NOMO-1 (cell line): ENCODE measurements around the gene CA10.

Experiments used
- DNase-seq, 2 experiments: peaks; one replicate each; lab custom pipeline; 2025; ENCODE audit not compliant: unreplicated experiment in 2 of 2; lab: John Stamatoyannopoulos, UW

The CA10 gene

GRCh38 chr17:51820766-51821165, 337.7 kb downstream of the CA10 start:
- no peak for DNase-seq

- no peak for DNase-seq
Measured at GRCh38 chr17:51820252-51820651, 338.3 kb downstream of the CA10 start.

GRCh38 chr17:51819341-51820219, 338.9 kb downstream of the CA10 start:
- no peak for DNase-seq

GRCh38 chr17:51818777-51819176, 339.7 kb downstream of the CA10 start:
- DNase-seq: no peak

- DNase-seq: no peak
Measured at GRCh38 chr17:51817955-51818354, 340.6 kb downstream of the CA10 start.

- DNase-seq: no peak
Measured at GRCh38 chr17:51817117-51817516, 341.4 kb downstream of the CA10 start.

GRCh38 chr17:51815097-51815496, 343.4 kb downstream of the CA10 start:
- DNase-seq: no peak

GRCh38 chr17:51814521-51814920, 344.0 kb downstream of the CA10 start:
- DNase-seq: no peak

- DNase-seq: no peak
Measured at GRCh38 chr17:51813784-51814174, 344.7 kb downstream of the CA10 start.

- no peak for DNase-seq
Measured at GRCh38 chr17:51813140-51813783, 345.3 kb downstream of the CA10 start.

GRCh38 chr17:51807460-51807859, 351.1 kb downstream of the CA10 start:
- DNase-seq: no peak

- DNase-seq: no peak
Measured at GRCh38 chr17:51805765-51806164, 352.7 kb downstream of the CA10 start.

- no peak for DNase-seq
Measured at GRCh38 chr17:51805185-51805584, 353.3 kb downstream of the CA10 start.

GRCh38 chr17:51803161-51803560, 355.4 kb downstream of the CA10 start:
- DNase-seq: no peak

- no peak for DNase-seq
Measured at GRCh38 chr17:51802544-51802943, 356.0 kb downstream of the CA10 start.

GRCh38 chr17:51801626-51802025, 356.9 kb downstream of the CA10 start:
- no peak for DNase-seq

GRCh38 chr17:51799981-51800380, 358.5 kb downstream of the CA10 start:
- no peak for DNase-seq

- no peak for DNase-seq
Measured at GRCh38 chr17:51799240-51799639, 359.3 kb downstream of the CA10 start.

- no peak for DNase-seq
Measured at GRCh38 chr17:51797150-51797549, 361.4 kb downstream of the CA10 start.

GRCh38 chr17:51796026-51796425, 362.5 kb downstream of the CA10 start:
- DNase-seq: no peak

- DNase-seq: no peak
Measured at GRCh38 chr17:51795401-51795800, 363.1 kb downstream of the CA10 start.

- DNase-seq: no peak
Measured at GRCh38 chr17:51794466-51794865, 364.0 kb downstream of the CA10 start.
